GM19035 (cell line): ENCODE results near the gene YAP1.

ENCODE experiments used
- ATAC-seq: cut with Tn5 transposase; IDR thresholded peaks from one replicate; pipeline ENCODE4 v1.9.1; 2021; ENCODE audit not compliant: unreplicated experiment

YAP1 gene

DNA sequence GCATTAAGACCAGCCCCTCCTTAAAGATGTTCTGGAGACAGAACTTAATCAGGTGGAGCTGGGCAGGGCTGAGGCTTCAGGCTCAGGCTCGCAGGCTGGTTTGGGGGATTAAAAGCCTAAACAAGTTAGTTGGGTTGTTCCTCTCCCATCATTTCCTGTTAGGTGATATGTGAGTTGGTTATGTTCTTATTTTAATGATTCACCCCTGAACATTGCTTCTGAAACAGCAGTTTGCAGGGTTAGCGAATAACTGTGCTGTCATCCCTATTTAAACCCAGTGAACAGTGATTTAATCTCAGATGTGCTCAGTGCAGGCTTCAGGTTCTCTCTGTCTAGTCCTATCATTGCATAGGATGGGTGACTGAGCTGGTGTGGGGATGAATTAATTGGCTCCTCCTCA is 159.7 kb downstream of the YAP1 start:
- ATAC-seq = no peak

DNA sequence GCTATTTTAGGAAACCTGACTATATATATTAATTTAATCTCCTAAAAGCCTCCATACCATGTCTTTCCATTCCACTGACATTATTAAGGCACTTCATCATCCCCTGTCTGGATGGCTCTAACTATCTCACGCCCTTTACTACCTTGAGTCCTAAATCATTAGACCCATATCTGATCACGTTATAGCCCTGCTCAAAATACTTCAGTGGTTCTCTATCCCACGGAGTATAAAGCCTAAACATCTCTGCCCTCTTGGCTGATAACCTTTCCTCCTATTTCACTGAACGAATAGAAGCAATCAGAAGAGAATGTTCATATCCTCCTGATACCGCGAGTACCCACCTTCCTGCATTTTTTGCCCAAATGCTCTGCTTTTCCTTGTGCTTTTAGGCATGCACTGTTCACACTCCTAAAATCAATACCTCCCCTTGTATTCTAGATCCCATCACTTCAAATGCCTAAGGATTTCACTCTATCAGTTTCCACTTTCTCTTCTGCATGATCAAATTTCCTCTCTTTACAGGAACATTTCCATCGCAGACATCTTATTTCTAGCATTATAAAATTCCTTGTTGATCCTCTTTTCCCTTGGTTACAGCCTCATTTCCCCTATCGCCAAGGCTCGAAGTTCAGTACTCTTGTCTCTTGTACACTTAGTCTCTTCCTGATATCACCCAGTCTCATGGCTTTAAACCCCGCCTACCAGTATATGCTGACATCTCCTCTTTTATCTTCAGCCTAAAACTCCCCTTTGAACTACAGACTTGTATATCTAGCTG is 162.0 kb downstream of the YAP1 start:
- no peak for ATAC-seq

DNA sequence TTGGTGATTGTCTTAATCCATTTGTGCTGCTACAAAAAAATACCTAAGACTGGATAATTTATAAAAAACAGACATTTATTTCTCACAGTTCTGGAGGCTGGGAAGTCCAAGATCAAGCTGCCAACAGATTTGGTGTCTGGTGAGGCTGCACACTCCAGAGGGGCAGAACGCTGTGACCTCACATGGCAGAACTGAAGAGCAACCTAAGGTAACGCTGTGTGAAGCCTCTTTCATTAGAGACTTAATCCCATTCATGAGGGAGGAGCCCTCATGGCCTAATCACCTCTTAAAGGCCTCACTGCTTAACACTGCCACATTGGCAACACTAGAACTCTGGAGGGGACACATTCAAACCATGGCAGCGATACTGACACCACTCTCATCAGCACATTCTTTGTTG is 164.4 kb downstream of the YAP1 start:
- ATAC-seq = no peak

DNA sequence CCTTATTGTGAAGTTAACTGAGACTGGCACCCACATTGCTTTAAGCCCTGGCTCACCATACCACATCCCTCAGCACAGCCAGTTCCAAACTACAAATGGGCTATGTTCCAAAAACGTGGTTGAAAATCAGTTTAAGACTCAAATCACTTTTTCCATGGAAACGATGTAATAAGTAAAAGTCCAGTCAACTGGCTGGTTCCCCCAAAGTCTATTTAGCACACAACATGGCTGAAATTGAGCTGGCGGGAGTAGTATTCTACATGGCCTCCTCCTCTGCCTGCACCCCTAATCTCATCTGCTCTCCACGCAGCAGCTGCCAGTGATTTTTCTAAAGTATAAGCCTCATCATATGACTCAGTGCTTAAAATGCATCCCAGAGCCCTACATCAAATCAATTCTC is 166.1 kb downstream of the YAP1 start:
- ATAC-seq = no peak

DNA sequence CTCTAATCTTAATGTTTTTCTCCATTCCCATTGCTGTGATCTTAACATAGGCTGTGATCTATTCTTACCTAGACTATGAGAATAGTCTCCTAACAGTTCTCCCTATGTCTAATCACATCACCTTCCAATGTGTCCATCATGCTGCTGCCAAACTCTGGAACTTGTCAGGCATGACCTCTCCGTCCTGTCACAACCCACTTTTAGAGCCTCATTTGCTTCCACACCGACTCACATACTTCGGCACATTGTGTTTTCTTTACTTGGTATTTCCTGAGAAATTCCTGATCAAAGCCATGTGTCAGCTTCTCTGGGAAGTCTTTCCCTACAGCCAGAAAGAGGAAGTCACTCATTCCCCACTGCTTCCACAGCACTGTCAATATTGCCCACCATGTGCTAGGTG is 166.5 kb downstream of the YAP1 start:
- no peak for ATAC-seq

DNA sequence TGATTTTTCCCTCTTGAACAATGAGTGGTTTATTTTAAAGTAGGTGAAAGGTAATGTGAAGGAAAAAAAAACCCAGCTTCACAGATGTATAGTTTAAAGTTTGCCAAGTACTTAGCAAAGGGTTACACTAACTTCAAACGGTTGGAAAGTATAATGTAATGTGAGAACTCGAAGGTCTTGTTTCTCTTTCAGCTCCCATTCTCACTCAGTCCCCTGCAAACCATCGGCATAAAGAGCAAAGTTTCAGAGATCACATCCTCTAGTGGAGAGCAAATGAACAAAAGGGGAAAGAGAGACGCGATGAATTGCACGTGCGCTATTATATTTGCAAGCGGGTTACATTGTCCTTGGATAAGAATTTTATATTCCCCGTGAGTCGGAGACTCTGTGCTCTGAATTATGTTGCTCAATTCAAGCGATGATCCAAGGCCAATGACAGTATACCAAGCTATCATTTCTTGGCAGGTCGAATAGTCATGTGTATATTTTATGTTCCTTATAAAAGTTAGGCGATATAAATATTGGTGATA is 169.5 kb downstream of the YAP1 start:
- ATAC-seq = peak; percentile 98

DNA sequence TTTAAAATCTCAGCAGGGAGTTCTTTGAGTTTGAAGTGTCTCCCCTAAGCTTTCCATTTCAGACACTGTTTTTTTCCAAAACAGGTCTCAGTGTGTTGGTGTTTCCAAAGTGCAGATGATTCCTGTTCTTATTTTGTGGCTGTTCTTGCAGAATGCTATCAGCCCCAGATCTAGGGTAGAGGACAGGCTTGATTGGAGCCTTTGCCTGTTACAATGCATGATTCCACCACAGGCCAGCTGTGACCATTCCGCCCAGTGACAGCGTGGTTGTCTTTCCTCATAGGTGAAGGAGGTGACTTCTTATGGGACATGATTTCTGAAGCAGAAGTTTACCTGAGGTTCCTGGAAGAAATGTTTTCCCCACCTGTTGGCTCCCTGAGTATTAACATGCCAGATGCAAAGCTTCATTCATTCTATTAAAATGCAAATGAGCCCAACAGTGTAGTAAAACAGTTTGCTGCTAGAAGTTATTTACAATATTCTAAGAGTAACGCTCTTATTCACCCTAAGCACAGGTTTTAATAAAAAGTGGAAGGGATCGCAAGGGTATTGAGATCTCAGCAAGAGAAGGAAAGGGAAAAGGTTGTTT is 170.1 kb downstream of the YAP1 start:
- no peak for ATAC-seq
